GM18867 (cell line): ENCODE results near the gene TEX11.
"Not testable (repeated sequence)": the region's sequence is repeated elsewhere in the genome, so short reads cannot be mapped to it uniquely, and the experiment has no call there.

ENCODE experiments used
- ATAC-seq: cut with Tn5 transposase; IDR thresholded peaks from one replicate; pipeline ENCODE4 v1.9.1; 2021; ENCODE audit warnings: mild to moderate bottlenecking, moderate library complexity; ENCODE audit not compliant: unreplicated experiment

TEX11 gene

GRCh38 chrX:70618467-70618866 lies 290.0 kb downstream of the TEX11 start:
- ATAC-seq, result no peak

GRCh38 chrX:70613295-70613694 lies 295.2 kb downstream of the TEX11 start:
- ATAC-seq, result no peak

- no peak for ATAC-seq
Observed at GRCh38 chrX:70605352-70605751, 303.2 kb downstream of the TEX11 start.

- no peak for ATAC-seq
Observed at GRCh38 chrX:70592091-70592490, 316.4 kb downstream of the TEX11 start.

GRCh38 chrX:70587158-70587557 lies 321.4 kb downstream of the TEX11 start:
- not testable (repeated sequence) for ATAC-seq

- no peak for ATAC-seq
Observed at GRCh38 chrX:70577442-70577841, 331.1 kb downstream of the TEX11 start.

GRCh38 chrX:70569922-70570576 lies 338.5 kb downstream of the TEX11 start:
- not testable (repeated sequence) for ATAC-seq

- ATAC-seq, result no peak
Observed at GRCh38 chrX:70554948-70555347, 353.6 kb downstream of the TEX11 start.

GRCh38 chrX:70554523-70554922 lies 354.0 kb downstream of the TEX11 start:
- no peak for ATAC-seq

GRCh38 chrX:70554081-70554480 lies 354.4 kb downstream of the TEX11 start:
- peak; percentile 47 for ATAC-seq

GRCh38 chrX:70553516-70553915 lies 355.0 kb downstream of the TEX11 start:
- ATAC-seq, result peak; percentile 88

- no peak for ATAC-seq
Observed at GRCh38 chrX:70552130-70552704, 356.3 kb downstream of the TEX11 start.

- no peak for ATAC-seq
Observed at GRCh38 chrX:70549429-70549828, 359.1 kb downstream of the TEX11 start.

- no peak for ATAC-seq
Observed at GRCh38 chrX:70535198-70535597, 373.3 kb downstream of the TEX11 start.

- no peak for ATAC-seq
Observed at GRCh38 chrX:70527610-70528345, 380.7 kb downstream of the TEX11 start.

GRCh38 chrX:70527053-70527452 lies 381.5 kb downstream of the TEX11 start:
- ATAC-seq, result no peak

GRCh38 chrX:70525733-70526132 lies 382.8 kb downstream of the TEX11 start:
- ATAC-seq, result no peak

- not testable (repeated sequence) for ATAC-seq
Observed at GRCh38 chrX:70515692-70516091, 392.8 kb downstream of the TEX11 start.

- not testable (repeated sequence) for ATAC-seq
Observed at GRCh38 chrX:70515270-70515669, 393.2 kb downstream of the TEX11 start.

GRCh38 chrX:70509078-70509477 lies 399.4 kb downstream of the TEX11 start:
- ATAC-seq, result no peak

- ATAC-seq, result no peak
Observed at GRCh38 chrX:70508296-70508911, 400.1 kb downstream of the TEX11 start.

- ATAC-seq, result no peak
Observed at GRCh38 chrX:70505451-70505841, 403.1 kb downstream of the TEX11 start.
